GM23338 (cell line): Measurements from ENCODE around the gene CPT1A. TPM values are rescaled to one million over a fixed set of nuclear protein-coding genes. Genes with fewer than 3 reads are reported as not detected.

ENCODE experiments used
- ATAC-seq: fragments of 200-7000 bp; cut with Tn5 transposase; 3 replicates; pipeline ENCODE4 v1.9.1; 2020
- DNase-seq: peaks from one replicate; pipeline ENCODE4 v3.0.0-alpha.2; 2015; ENCODE audit warnings: low spot score
- H2AFZ ChIP-seq: fragments of 200-600 bp; sonication (generic); 2 replicates; pipeline ENCODE4 v1.8.0; 2016; ENCODE audit warnings: antibody characterized with exemption, mild to moderate bottlenecking, moderate library complexity
- H3F3A ChIP-seq: fragments of 200-600 bp; sonication (generic); replicated peaks from 2 replicates; pipeline ENCODE4 v1.8.0; 2017; ENCODE audit warnings: antibody characterized with exemption, mixed run types, low read depth
- H3K27ac ChIP-seq: fragments of 200-600 bp; sonication (generic); 2 replicates; pipeline ENCODE4 v1.6.1; 2016; ENCODE audit warnings: low read depth
- H3K27me3 ChIP-seq: fragments of 200-600 bp; sonication (generic); 2 replicates; pipeline ENCODE4 v1.8.0; 2016; ENCODE audit warnings: mild to moderate bottlenecking, mixed run types, moderate library complexity; ENCODE audit not compliant: insufficient read depth
- H3K36me3 ChIP-seq: fragments of 200-600 bp; sonication (generic); 2 replicates; pipeline ENCODE4 v1.8.0; 2016; ENCODE audit warnings: mild to moderate bottlenecking; ENCODE audit not compliant: insufficient read depth
- H3K4me1 ChIP-seq: fragments of 200-600 bp; sonication (generic); 2 replicates; pipeline ENCODE4 v1.8.0; 2016; ENCODE audit warnings: mild to moderate bottlenecking, moderate library complexity; ENCODE audit not compliant: insufficient read depth
- H3K4me2 ChIP-seq: fragments of 200-600 bp; sonication (generic); 2 replicates; pipeline ENCODE4 v1.7.1; 2017; ENCODE audit warnings: mixed run types
- H3K4me3 ChIP-seq: fragments of 200-600 bp; sonication (generic); 2 replicates; pipeline ENCODE4 v1.6.1; 2016; ENCODE audit warnings: mixed run types
- H3K79me2 ChIP-seq: fragments of 200-600 bp; sonication (generic); replicated peaks from 2 replicates; pipeline ENCODE4 v1.8.0; 2017; ENCODE audit warnings: mild to moderate bottlenecking; ENCODE audit not compliant: insufficient read depth
- H3K9me2 ChIP-seq: fragments of 200-600 bp; sonication (generic); 2 replicates; pipeline ENCODE4 v1.8.0; 2017; ENCODE audit not compliant: insufficient read depth
- H4K20me1 ChIP-seq: fragments of 200-600 bp; sonication (generic); replicated peaks from 2 replicates; pipeline ENCODE4 v1.8.0; 2017; ENCODE audit warnings: mild to moderate bottlenecking; ENCODE audit not compliant: insufficient read depth
- H3K27ac Mint-ChIP-seq: 2 replicates; pipeline ENCODE4 v1.8.0; 2020; ENCODE audit warnings: inconsistent platforms, mild to moderate bottlenecking, moderate library complexity, mixed read lengths
- H3K27me3 Mint-ChIP-seq: 3 replicates; pipeline ENCODE4 v1.8.0; 2022; ENCODE audit warnings: low read depth, mild to moderate bottlenecking, moderate library complexity, mixed read lengths, inconsistent platforms; ENCODE audit not compliant: insufficient read depth, poor library complexity
- H3K36me3 Mint-ChIP-seq: 3 replicates; pipeline ENCODE4 v1.8.0; 2021; ENCODE audit warnings: low read depth, mild to moderate bottlenecking, inconsistent platforms, moderate library complexity, mixed read lengths
- H3K4me1 Mint-ChIP-seq: 3 replicates; pipeline ENCODE4 v1.8.0; 2020; ENCODE audit warnings: mild to moderate bottlenecking, inconsistent platforms, mixed read lengths
- H3K4me3 Mint-ChIP-seq: 3 replicates; pipeline ENCODE4 v1.8.0; 2021; ENCODE audit warnings: moderate library complexity, mild to moderate bottlenecking, inconsistent platforms, mixed read lengths
- H3K9me3 Mint-ChIP-seq: 3 replicates; pipeline ENCODE4 v1.8.0; 2020; ENCODE audit warnings: moderate library complexity, mild to moderate bottlenecking, inconsistent platforms, mixed read lengths
- CREB1 ChIP-seq: fragments of 250-450 bp; sonication (Bioruptor Pico); IDR thresholded peaks from 2 replicates; pipeline ENCODE4 v1.5.0; 2020; ENCODE audit warnings: low read depth, mild to moderate bottlenecking, moderate library complexity
- CTCF ChIP-seq, 2 experiments: fragments of 200-600 bp in 1 of 2; sonication (generic) in 1 of 2; conservative IDR thresholded peaks; 2 replicates each; pipeline versions ENCODE4 v1.5.1 to v1.6.1; 2016 to 2017; ENCODE audit warnings: antibody characterized with exemption in 2 of 2, low read depth in 2 of 2, mild to moderate bottlenecking in 2 of 2, moderate library complexity in 1 of 2
- ETS1 ChIP-seq: IDR thresholded peaks from 2 replicates; pipeline ENCODE4 v1.6.1; 2016; ENCODE audit warnings: antibody characterized with exemption
- EZH2 ChIP-seq: fragments of 200-600 bp; sonication (generic); IDR thresholded peaks from one replicate; pipeline ENCODE4 v1.8.0; 2017; ENCODE audit warnings: antibody characterized with exemption, mild to moderate bottlenecking, low read depth; ENCODE audit not compliant: unreplicated experiment
- EZH2phosphoT487 ChIP-seq: fragments of 200-600 bp; sonication (generic); IDR thresholded peaks from one replicate; pipeline ENCODE4 v1.8.1; 2018; ENCODE audit warnings: antibody characterized with exemption; ENCODE audit not compliant: unreplicated experiment
- NANOG ChIP-seq: IDR thresholded peaks from 2 replicates; pipeline ENCODE4 v1.6.1; 2016; ENCODE audit warnings: antibody characterized with exemption, borderline replicate concordance
- POLR2AphosphoS5 ChIP-seq: IDR thresholded peaks from 2 replicates; pipeline ENCODE4 v1.6.1; 2016; ENCODE audit warnings: antibody characterized with exemption, low read depth
- REST ChIP-seq: IDR thresholded peaks from one replicate; pipeline ENCODE4 v1.6.1; 2018; ENCODE audit warnings: antibody characterized with exemption; ENCODE audit not compliant: unreplicated experiment
- STAT1 ChIP-seq: IDR thresholded peaks from one replicate; pipeline ENCODE4 v1.6.1; 2016; ENCODE audit warnings: antibody characterized with exemption; ENCODE audit not compliant: unreplicated experiment
- ZNF114 ChIP-seq: fragments of 250-450 bp; sonication (Bioruptor Pico); IDR thresholded peaks from 2 replicates; pipeline ENCODE4 v1.5.0; 2020; ENCODE audit warnings: mild to moderate bottlenecking, moderate library complexity
- ZNF331 ChIP-seq: fragments of 250-450 bp; sonication (Bioruptor Pico); IDR thresholded peaks from 2 replicates; pipeline ENCODE4 v1.5.0; 2020; ENCODE audit warnings: low read depth, mild to moderate bottlenecking, moderate library complexity
- polyA plus RNA-seq: library from polyadenylated mRNA; unstranded; fragments of >200 nt; fragmentation: Nextera tagmentation; extraction: Ambion mirVana; gene quantifications from 2 replicates; pipeline ENCODE4 v1.2.1, GENCODE V29; 2016
- total RNA-seq: library from RNA; depleted of rRNA; stranded (reverse); fragments of >200 nt; shearing (Covaris generic); gene quantifications from 2 replicates; pipeline ENCODE4 v1.2.3, GENCODE V29; 2014

The CPT1A gene
- total and polyA plus RNA-seq, 2 experiments from 2014 or later: 2.6 to 9.5 TPM

- no peak for TF ChIP-seq CTCF (conservative IDR thresholded peaks at IDR 0.05; ENCODE audit: low read depth in 2 of 2)
- TF ChIP-seq EZH2phosphoT487: no peak
- no peak for TF ChIP-seq STAT1
- TF ChIP-seq POLR2AphosphoS5: no peak
- TF ChIP-seq EZH2: no peak
- TF ChIP-seq ETS1: no peak
- no peak for TF ChIP-seq ZNF331 (CRISPR knock-in tag)
- no peak for TF ChIP-seq CREB1
Observed at GRCh38 chr11:68796801-68797200, 44.9 kb downstream of the CPT1A start (continued).

GRCh38 chr11:68792400-68792966 is 49.2 kb downstream of the CPT1A start:
- Mint-ChIP-seq H3K27ac (no peak overlapping the region), H3K27me3 (peaks cover 3% of the 10 kb centered on the region), H3K4me1 (no peaks in the 10 kb centered on the region), H3K36me3 (peaks cover 3% of the 10 kb centered on the region; the same call in 1 of the 3 replicates), H3K4me3 (no peak overlapping the region), H3K9me3 (no peaks in the 10 kb centered on the region)
- Histone ChIP-seq H3K4me1 (no peaks in the 10 kb centered on the region), H3K4me2 (no peak overlapping the region), H3F3A (no peaks in the 10 kb centered on the region), H4K20me1 (no peaks in the 10 kb centered on the region), H3K79me2 (no peaks in the 10 kb centered on the region), H3K36me3 (no peaks in the 10 kb centered on the region; the same call in 1 of the 2 replicates), H3K27me3 (no peaks in the 10 kb centered on the region), H3K27ac (no peak overlapping the region), H2AFZ (no peak overlapping the region), H3K9me2 (no peaks in the 10 kb centered on the region), H3K4me3 (no peak overlapping the region)
- DNase-seq (no peak), ATAC-seq (no peak)
- no peak for TF ChIP-seq CREB1
- no peak for TF ChIP-seq NANOG
- no peak for TF ChIP-seq ZNF114 (CRISPR knock-in tag)
- TF ChIP-seq REST: no peak
- no peak for TF ChIP-seq ETS1
- no peak for TF ChIP-seq STAT1
- no peak for TF ChIP-seq POLR2AphosphoS5
